AG08396 (cell line): ENCODE measurements around the gene CAPNS2.
"Not testable (repeated sequence)": the region's sequence is repeated elsewhere in the genome, so short reads cannot be mapped to it uniquely, and the experiment has no call there.

Experiments used
- DNase-seq: peaks from one replicate; pipeline ENCODE4 v3.0.0; 2012; ENCODE audit warnings: low spot score, mixed read lengths

CAPNS2 gene

DNA sequence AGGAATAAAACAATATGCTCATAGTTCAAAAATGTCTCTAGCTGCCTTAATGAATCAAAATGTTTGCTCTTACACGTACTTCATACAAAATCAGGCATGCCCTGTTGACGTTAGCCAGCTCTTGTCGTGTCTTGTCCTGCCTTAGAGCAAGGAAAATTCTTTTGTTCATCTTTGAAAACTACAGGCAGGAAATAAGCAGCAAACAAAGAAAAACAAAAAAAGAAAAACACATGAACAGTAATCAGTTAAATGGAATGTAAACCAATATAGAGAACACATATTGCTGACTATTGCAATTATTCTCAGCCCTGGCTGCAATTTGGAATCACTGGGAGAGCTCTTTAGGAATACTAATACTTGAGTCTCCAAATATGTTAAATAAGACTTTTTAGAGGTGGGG lies 1.7 kb downstream of the CAPNS2 start:
- DNase-seq: no peak

DNA sequence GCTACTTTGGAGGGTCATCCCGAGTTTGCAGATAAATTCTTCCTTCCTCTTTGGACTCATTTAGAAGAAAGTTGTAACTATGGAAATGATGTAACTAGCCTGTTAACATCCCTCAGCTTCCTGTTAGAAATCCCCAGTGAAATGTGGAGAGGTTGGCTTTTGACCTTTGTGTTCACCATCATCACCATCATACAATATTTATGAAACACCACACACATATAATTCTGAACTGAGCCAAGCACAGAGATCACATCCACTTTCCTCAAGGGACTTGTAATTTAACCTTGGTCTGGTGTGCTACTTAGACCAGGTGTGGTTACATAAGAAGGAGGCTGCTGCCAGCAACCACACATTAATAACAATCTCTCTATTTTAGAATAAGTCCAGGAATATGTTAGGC lies 2.5 kb downstream of the CAPNS2 start:
- no peak for DNase-seq

DNA sequence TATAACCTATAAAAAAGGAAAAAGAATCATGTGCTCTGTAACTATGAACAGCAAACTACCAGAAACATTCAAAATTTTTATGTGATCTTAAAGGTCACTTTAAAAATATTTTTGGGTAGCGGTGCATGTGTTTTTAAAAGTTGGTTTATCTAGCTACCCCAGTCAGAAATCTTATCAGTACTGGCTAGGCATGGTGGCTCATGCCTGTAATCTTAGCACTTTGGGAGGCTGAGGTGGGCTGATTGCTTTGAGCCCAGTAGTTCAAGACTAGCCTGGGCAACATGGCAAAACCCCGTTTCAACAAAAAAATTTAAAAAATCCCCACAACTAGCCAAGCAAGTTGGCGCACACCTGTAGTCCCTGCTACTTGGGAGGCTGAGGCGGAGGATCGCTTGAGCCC lies 3.7 kb downstream of the CAPNS2 start:
- no peak for DNase-seq

DNA sequence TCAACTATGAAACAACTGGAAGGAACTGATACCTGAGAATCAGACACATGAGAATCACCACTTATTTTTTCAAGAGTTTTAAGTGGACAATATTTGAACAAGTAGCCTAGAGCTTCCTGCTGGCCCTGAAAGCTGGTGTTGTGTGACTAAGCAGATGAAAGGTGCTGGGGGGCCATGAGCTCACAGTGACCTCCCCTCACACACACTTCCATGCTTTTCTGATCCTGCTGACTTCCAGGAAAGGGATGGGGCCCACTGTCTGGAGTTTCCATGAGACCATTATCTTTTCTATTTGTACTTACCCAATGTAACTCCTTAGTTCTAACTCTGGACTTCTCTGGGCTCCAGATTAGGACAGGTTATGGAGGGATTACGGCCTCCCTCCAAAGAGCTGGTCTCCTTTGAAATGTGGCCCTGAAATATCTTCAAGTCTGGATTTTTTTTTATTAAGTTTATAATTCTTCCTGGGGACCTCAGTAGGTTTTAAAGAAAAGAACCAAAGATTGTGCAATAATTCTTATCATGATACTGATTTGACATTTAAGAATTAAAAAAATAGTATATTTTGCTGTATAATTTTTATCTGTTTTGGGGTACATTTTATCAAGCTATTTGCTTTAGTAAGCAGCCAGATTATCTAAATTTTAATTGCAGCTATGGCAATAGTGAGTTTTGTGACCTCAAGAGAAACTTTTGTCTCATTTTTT lies 4.9 kb downstream of the CAPNS2 start:
- DNase-seq: no peak

DNA sequence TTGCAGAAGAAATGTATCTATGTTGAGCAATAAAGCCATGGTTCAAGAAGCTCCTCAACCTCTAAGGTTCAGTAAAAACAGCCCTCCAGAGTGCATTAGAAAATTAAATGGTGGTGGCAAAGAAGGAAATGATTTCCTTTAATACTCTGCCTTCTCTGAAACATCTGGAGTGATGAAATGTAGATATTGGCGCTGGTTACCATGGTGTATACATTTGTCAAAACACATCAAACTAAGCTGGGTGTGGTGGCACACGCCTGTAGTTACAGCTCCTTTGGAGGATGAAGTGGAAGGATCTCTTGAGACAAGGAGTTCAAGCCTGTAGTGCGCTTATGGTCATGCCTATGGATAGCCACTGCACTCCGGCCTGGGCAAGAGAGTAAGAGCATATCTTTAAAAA lies 6.0 kb downstream of the CAPNS2 start:
- no peak for DNase-seq

DNA sequence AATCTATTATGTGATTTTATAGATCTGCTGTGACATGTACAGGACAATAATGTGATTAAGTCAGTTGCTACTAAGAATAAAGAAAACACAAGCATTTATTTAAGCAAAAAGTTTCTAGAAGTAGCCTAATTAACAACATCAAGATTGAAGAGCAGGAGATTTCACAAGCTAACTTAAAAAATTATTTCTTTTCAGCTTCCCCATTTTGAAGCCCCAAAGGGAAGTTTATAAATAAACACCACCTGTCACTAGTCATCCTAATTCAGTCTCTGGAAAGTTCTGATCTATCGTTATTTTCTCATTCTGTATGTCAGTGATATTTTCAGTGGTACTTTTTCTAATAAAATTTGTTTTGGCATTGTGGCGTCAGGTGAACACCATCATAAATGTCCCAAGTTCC lies 8.3 kb downstream of the CAPNS2 start:
- no peak for DNase-seq

DNA sequence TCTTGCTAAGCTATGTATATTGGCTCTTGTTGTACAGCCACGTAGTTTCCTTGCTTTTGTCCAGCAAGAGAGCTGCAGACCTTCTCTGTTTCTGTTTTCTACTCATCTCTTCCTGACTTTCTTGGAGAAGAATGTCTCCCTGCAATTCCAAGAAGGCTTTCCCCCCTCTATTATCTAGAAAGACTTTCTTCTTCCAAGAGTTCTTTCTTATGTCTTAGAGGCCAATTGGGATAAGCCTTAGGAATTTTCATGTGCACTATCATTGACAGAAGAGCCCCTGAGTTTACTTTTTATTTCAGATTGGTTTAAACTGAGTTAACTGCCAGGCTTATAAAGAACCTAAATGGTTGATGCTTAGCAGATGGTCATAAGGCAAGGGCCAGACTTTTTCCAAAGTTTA lies 9.0 kb downstream of the CAPNS2 start:
- no peak for DNase-seq

DNA sequence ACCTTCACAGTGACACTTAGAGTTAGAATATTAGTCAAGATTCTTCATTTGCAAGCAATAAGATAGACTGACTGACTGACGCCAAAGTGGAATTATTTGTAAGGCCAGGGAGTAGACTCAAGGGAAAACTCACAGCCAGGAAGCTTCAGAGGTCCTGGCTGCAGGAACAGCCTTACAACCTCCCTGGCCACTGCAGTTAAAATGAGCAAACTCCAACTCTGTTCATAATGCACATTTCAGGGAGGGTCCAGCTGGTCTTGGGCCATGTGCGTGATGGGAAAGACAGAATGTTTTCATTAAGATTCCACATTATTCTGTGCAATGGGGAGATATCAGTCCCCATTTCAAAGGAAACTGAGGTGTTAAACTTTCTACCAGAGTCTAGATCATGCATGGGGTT lies 9.9 kb downstream of the CAPNS2 start:
- no peak for DNase-seq

DNA sequence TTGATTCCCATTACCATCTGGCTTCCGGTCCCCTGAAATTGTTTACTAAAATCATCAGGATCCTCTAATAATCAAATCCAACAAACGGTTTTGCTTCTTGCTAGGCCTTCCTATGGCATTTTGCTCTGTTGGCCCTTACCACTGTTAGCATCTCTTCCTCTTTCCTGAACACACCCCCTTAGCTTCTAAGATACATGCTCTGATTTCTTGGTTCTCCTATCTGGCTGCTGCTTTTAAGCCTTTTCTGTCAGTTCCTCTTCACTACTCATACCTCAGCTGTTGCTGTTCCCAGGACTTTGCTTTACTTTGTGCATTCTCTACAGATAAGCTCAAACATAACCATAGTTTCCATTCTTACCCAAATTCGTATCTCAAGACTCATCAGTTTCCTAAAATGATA lies 11.4 kb downstream of the CAPNS2 start:
- no peak for DNase-seq

DNA sequence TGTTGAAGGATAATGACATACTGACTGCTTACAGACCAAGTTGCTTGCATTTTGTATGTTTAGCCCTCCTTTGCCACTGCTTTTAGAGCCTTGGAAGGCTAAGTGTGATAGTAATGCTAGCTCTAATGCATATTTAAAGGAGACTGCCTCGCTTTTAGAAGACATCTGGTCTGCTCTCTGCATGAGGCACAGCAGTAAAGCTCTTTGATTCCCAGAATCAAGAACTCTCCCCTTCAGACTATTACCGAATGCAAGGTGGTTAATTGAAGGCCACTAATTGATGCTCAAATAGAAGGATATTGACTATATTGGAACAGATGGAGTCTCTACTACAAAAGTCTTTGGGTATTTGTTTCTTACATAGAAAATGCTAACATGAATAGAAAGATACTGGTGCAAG lies 19.1 kb downstream of the CAPNS2 start:
- DNase-seq: no peak

DNA sequence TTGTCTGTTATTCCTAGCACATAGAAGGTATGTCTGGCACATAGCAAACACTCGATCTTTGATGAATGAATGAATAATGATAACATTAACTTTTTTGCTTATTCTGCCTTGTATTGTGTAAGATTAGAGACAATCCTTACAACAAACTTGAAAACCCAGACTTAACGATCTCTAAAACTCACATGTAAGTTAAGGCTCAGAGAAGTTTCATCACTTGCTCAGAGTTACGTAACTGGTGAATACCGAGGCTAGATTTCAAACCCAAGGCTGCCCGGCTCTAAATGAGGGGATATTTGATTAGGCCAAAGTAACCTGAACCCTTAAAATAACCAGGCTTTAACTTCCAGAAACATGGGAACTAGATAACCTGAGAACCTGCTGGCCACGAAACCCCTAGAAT lies 22.3 kb downstream of the CAPNS2 start:
- no peak for DNase-seq

DNA sequence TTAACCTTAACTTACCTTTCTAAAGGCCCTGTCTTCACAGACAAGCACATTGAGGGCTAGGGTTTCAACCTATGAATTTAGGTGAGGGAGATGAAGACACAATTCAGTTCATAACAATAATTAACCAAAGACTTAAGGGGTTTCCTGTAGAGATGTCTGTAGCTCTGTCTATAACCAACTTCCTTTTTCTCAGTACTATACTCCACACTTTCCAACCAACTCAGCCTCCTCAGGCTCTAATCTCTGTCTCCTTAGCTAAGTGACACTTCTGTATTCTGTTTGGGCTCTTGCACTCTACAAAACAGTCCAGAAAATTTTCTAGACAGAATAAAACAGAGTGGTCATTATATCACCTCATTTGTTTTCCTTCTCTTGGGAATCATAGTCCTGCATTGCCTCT lies 25.8 kb downstream of the CAPNS2 start:
- no peak for DNase-seq

DNA sequence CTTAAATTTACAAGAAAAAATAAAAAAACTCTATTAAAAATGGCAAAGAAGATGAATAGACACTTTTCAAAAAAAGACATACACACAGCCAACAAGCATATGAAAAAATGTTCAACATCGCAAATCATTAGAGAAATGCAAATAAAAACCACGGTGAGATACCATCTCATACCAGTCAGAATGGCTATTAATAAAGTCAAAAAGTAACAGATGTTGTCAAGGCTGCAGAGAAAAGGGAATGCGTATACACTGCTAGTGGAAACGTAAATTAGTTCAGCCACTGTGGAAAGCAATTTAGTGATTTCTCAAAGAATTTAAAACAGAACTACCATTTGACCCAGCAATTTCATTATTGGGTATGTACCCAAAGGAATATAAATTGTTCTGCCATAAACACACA lies 31.4 kb downstream of the CAPNS2 start:
- DNase-seq: no peak

DNA sequence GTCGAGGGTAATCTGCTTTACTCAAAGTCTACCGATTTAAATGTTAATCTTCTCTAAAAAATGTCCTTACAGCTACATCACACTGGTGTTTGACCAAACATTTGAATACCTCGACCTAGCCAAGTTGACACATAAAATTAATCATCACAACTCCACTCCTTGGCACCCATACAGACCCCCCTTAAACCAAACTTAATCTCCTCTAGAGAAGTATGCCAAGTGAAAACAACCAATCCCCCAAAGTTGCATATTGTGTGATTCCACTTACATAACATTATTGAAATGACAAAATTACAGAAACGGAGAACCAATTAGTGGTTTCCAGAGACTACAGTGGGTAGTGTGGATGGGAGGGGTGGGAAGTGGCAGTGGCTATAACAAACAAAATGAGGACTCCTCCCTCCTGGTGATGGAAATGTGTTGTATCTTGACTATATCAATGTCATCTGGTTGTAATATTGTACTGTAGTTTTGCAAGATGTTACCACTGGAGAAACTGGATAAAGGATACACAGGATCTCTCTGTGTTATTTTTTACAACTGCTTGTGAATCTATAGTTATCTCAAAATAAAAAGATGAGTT lies 39.4 kb downstream of the CAPNS2 start:
- no peak for DNase-seq

DNA sequence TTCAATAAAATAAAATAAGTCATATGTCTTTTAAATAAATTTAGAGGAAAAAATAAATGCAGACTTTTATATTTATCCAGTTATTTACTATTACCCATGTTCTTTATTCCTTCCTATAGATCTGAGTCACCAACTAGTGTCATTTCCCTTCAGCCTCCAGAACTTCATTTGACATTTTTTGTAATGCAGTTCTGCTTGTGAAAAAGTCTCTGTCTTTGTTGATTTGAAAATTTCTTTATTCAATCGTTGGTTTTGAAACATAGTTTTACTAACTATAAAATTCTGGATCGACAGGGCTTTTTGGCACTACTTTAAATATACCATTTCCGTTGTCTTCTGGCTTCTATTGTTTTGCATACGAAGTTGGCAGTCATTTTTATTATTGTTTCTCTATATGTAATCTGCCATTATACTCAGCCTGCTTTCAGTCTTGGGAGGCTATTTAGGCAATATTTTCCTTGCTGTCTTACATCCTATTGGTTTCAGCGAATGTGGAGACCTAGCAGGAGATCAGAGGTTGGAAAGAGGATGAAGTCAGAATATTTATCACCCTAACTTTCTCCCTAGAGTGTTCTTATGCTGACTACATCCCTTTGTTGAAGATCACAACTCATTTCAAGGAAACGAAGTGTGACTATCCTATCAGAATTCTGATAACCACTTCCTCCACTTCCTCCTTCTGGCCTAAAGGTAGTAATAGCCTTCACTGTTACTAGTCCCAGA lies 47.3 kb downstream of the CAPNS2 start:
- DNase-seq: no peak

DNA sequence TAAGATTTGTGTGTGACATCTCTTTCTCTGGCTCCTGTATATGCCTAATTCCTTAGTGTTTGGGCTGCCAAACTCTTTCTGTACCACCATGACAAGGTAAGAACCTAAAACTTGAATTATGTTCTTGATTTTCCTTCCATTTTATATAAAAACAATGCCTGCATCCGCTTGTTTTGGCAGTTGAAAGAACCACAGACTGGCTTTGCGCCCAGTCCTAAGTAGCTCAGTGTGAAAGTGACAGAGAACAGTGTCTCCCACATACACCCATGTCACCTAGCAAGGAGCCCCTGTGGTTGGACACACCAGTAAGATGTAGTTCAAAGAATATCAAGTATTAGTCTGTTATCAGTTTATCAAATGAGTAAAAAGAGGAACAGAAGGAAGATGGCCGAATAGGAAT lies 48.6 kb downstream of the CAPNS2 start:
- DNase-seq: no peak

DNA sequence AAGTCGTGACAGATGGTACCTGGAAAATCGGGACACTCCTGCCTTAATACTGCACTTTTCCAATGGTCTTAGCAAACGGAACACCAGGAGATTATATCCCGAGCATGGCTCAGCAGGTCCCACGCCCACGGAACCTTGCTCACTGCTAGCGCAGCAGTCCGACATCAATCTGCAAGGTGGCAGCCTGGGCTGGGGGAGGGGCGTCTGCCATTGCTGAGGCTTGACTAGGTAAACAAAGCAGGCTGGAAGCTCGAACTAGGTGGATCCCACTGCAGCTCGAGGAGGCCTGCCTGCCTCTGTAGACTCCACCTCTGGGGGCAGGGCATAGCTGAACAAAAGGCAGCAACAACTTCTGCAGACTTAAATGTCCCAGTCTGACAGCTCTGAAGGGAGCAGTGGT lies 49.2 kb downstream of the CAPNS2 start:
- DNase-seq: not testable (repeated sequence)
